Heart right ventricle (tissue), 16 donors: ENCODE results near the gene MC3R. TPM values are rescaled to one million over a fixed set of nuclear protein-coding genes. Genes with fewer than 3 reads are reported as not detected.

Source experiments
- ATAC-seq, 8 donors: fragments of 200-7000 bp; cut with Tn5 transposase; one replicate each; pipeline ENCODE4 v1.9.1; 2020; ENCODE audit warnings: mild to moderate bottlenecking in 8 of 8, moderate library complexity in 8 of 8, moderate number of reproducible peaks in 1 of 8
- DNase-seq, 2 donors: peaks; one replicate each; pipeline ENCODE4 v3.0.0-alpha.2; 2020
- H3K27ac ChIP-seq, 10 donors: fragments of 200-600 bp; sonication (generic) in 2 of 10; one replicate each; pipeline versions ENCODE4 v1.5.0 to v1.8.0; 2020 to 2022; ENCODE audit warnings: mild to moderate bottlenecking in 3 of 10
- H3K27me3 ChIP-seq, 7 donors: fragments of 200-600 bp; one replicate each; pipeline ENCODE4 v1.8.0; 2021 to 2022; ENCODE audit warnings: mild to moderate bottlenecking in 2 of 7
- H3K36me3 ChIP-seq, 9 donors: fragments of 200-600 bp; sonication (generic) in 1 of 9; one replicate each; pipeline versions ENCODE4 v1.5.0 to v1.8.0; 2020 to 2022; ENCODE audit warnings: mild to moderate bottlenecking in 2 of 9
- H3K4me1 ChIP-seq, 9 donors: fragments of 200-600 bp; sonication (generic) in 1 of 9; one replicate each; pipeline versions ENCODE4 v1.5.0 to v1.8.0; 2020 to 2022; ENCODE audit warnings: mild to moderate bottlenecking in 4 of 9
- H3K4me3 ChIP-seq, 10 donors: fragments of 200-600 bp; sonication (generic) in 2 of 10; one replicate each; pipeline versions ENCODE4 v1.5.0 to v1.8.0; 2020 to 2022; ENCODE audit warnings: mild to moderate bottlenecking in 7 of 10, moderate library complexity in 2 of 10
- H3K9me3 ChIP-seq, 11 donors: fragments of 200-600 bp in 10 of 11; sonication (generic) in 2 of 11; one replicate each; pipeline versions ENCODE4 v1.5.0 to v1.8.0; 2013 to 2022; ENCODE audit warnings: mild to moderate bottlenecking in 2 of 11, control low read depth in 1 of 11, moderate library complexity in 1 of 11
- WGBS, 2 donors: extraction: QIAGEN DNeasy Blood & Tissue Kit; methylation state at CpG; one replicate each; pipeline ENCODE4 v1.1.7; 2013; ENCODE audit warnings: inconsistent platforms in 1 of 2; 5-methylcytosine and 5-hydroxymethylcytosine counted together
- intact Hi-C, 10 donors: fragments of 100-400 bp; cut with DNase I; formaldehyde crosslinking; loops; one replicate each; pipeline versions ENCODE4 v1.11.1 to v1.14.2; 2022
- polyA plus RNA-seq, 2 donors: library from polyadenylated mRNA; stranded (reverse); fragments of 200-250 nt; gene quantifications; one replicate each; pipeline ENCODE4 v1.2.3, GENCODE V29; 2013
- total RNA-seq, 10 donors: library from RNA; stranded (reverse); fragmentation: NEBNext Ultra II Directional in 3 of 10; extraction: Animal tissue kit (Norgen Biotek cat#: 25700) in 3 of 10; gene quantifications; one replicate each; pipeline versions ENCODE4 v1.2.1 to v1.2.4, GENCODE V29; 2021 to 2023
- TF ChIP-seq, protein P1 (sequence below), 9 donors: fragments of 200-600 bp; sonication (generic) in 2 of 9; IDR thresholded peaks; one replicate each; pipeline versions ENCODE4 v1.5.0 to v1.8.0; 2021 to 2022; ENCODE audit warnings: antibody characterized with exemption in 9 of 9, mild to moderate bottlenecking in 5 of 9, moderate library complexity in 1 of 9
- donor health status: Arrhythmogenic right ventricular cardiomyopathy.
- donor health status: ischemic (EF 13 %, LVEDD 7.1; RV severe dilation, severe dysfunction).
- donor health status: healthy with polysubstance abuse.
- donor health status: DM: no; HTN: yes; CAD: no.
- donor health status: DM: no; HTN: no; CAD: no.
- donor health status: ischemic (EF 25% LVEDD 6.9; RV normal size, moderate dysfunction).
- donor health status: ischemic (EF 25% LVEDD 5.7; RV mildly dilated, moderate dysfunction).
- donor health status: healthy.
- donor health status: DM: yes; HTN: yes; CAD: no.
- donor health status: Ischemic cardiomyopathy.
- donor health status: ischemic (EF 35%, LVEDD 5.7; RV mildly dilated, moderate dysfunction).
- donor health status: nonischemic (EF 11% LVEDD 7.7; RV severe dilation, severe dysfunction).
- donor health status: DM: yes; HTN: yes; CAD: no.
- donor health status: PGD.
- donor health status: ischemic (EF 29% LVEDD 5.4; RV normal size, mild dysfunction).
- donor health status: nonischemic (EF 23%, LVEDD 6.1; RV moderate dilation, normal function).

The MC3R gene
- total and polyA plus RNA-seq, 12 donors = not detected

DNA sequence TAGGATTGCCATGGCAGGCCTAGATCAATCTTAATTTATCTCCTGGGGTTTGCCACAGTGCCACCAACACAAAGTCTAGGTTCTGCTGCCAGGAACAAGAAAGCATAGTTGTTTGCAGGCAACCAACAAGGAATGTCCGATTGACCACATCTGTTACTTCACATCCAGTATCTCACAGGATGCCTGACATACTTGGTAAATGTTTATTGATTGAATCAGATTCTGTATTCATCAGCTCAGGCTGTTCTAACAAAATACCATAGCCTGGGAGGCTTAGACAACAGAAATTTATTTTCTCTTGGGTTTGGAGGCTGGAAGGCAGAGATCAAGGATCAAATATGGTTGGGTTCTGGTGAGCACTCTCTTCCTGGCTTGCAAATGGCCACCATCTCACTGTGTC lies 26.3 kb upstream of the MC3R start:
- H3K27ac ChIP-seq = no peak overlapping the region
- H3K36me3 ChIP-seq = no peaks in the 10 kb centered on the region
- DNase-seq (no peak), ATAC-seq (no peak)
- intact Hi-C loops = loop anchor here in 1 of 10 donors (10.0 kb wide), 1 partner anchor 353 kb away; no protein-coding TSS in a partner anchor
- peaks cover 0 to 12% (median 0%) of the 10 kb centered on the region in 11 donors for H3K9me3 ChIP-seq
- H3K4me3 ChIP-seq = no peak overlapping the region
- H3K27me3 ChIP-seq = peaks cover 0 to 9% (median 0%) of the 10 kb centered on the region in 7 donors
- H3K4me1 ChIP-seq = no peaks in the 10 kb centered on the region
- TF ChIP-seq, protein P1, sequence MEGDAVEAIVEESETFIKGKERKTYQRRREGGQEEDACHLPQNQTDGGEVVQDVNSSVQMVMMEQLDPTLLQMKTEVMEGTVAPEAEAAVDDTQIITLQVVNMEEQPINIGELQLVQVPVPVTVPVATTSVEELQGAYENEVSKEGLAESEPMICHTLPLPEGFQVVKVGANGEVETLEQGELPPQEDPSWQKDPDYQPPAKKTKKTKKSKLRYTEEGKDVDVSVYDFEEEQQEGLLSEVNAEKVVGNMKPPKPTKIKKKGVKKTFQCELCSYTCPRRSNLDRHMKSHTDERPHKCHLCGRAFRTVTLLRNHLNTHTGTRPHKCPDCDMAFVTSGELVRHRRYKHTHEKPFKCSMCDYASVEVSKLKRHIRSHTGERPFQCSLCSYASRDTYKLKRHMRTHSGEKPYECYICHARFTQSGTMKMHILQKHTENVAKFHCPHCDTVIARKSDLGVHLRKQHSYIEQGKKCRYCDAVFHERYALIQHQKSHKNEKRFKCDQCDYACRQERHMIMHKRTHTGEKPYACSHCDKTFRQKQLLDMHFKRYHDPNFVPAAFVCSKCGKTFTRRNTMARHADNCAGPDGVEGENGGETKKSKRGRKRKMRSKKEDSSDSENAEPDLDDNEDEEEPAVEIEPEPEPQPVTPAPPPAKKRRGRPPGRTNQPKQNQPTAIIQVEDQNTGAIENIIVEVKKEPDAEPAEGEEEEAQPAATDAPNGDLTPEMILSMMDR (IDR thresholded peaks at IDR 0.05) = no peak
- 73 to 79% methylated on average over 1 of the region's 1 CpG for WGBS, 2 donors

GRCh38 chr20:56222945-56223344 lies 25.6 kb upstream of the MC3R start:
- ATAC-seq (no peak), DNase-seq (no peak)
- TF ChIP-seq, protein P1 (IDR thresholded peaks at IDR 0.05) = no peak
- Histone ChIP-seq H3K27ac (no peak overlapping the region), H3K36me3 (no peaks in the 10 kb centered on the region), H3K27me3 (peaks cover 0 to 9% (median 0%) of the 10 kb centered on the region in 7 donors), H3K4me1 (no peaks in the 10 kb centered on the region), H3K9me3 (peaks cover 0 to 12% (median 0%) of the 10 kb centered on the region in 11 donors), H3K4me3 (no peak overlapping the region)
- WGBS, 2 donors = 68 to 71% methylated on average over 2 of the region's 2 CpGs
- intact Hi-C loops = loop anchor here in 1 of 10 donors (10.0 kb wide), 1 partner anchor 352 kb away; no protein-coding TSS in a partner anchor

- H3K27ac ChIP-seq = no peak overlapping the region
- H3K4me1 ChIP-seq = no peaks in the 10 kb centered on the region
- intact Hi-C loops = loop anchor here in 1 of 10 donors (10.0 kb wide), 1 partner anchor 351 kb away; no protein-coding TSS in a partner anchor
- no peak for ATAC-seq
- peaks cover 0 to 5% (median 0%) of the 10 kb centered on the region in 7 donors for H3K27me3 ChIP-seq
- no peaks in the 10 kb centered on the region for H3K36me3 ChIP-seq
- TF ChIP-seq, protein P1 (IDR thresholded peaks at IDR 0.05) = no peak
- 68% methylated on average over 7 of the region's 7 CpGs for WGBS, 2 donors
- DNase-seq = no peak
- H3K9me3 ChIP-seq = peaks cover 0 to 12% (median 0%) of the 10 kb centered on the region in 11 donors
- no peak overlapping the region for H3K4me3 ChIP-seq
These were observed 25.2 kb upstream of the MC3R start for GRCh38 chr20:56223352-56223751.

- DNase-seq (no peak), ATAC-seq (no peak)
- H3K4me1 ChIP-seq = no peaks in the 10 kb centered on the region
- WGBS, 2 donors = 70 to 79% methylated on average over 3 of the region's 3 CpGs
- TF ChIP-seq, protein P1 (IDR thresholded peaks at IDR 0.05) = no peak
- no peak overlapping the region for H3K4me3 ChIP-seq
- peaks cover 0 to 2% (median 0%) of the 10 kb centered on the region in 11 donors for H3K9me3 ChIP-seq
- H3K36me3 ChIP-seq = no peaks in the 10 kb centered on the region
- peaks cover 0 to 9% (median 0%) of the 10 kb centered on the region in 7 donors for H3K27me3 ChIP-seq
- intact Hi-C loops = loop anchor here in 1 of 10 donors (10.0 kb wide), 1 partner anchor 347 kb away; no protein-coding TSS in a partner anchor
- no peak overlapping the region for H3K27ac ChIP-seq
These were observed 20.5 kb upstream of the MC3R start for GRCh38 chr20:56228021-56228420.
